Right ventricle myocardium superior (tissue), 1 donor: ENCODE data around the gene CLK1. TPM values are rescaled to one million over a fixed set of nuclear protein-coding genes. Genes with fewer than 3 reads are reported as not detected.
A peak's percentile ranks its signal among the peaks of the same experiment; 100 is the strongest.
"Not testable (repeated sequence)": the region's sequence is repeated elsewhere in the genome, so short reads cannot be mapped to it uniquely, and the experiment has no call there.

Experiments used
- ATAC-seq: fragments of 200-7000 bp; cut with Tn5 transposase; one replicate; pipeline ENCODE4 v1.9.1; 2020; ENCODE audit warnings: mild to moderate bottlenecking; ENCODE audit not compliant: poor library complexity
- DNase-seq: peaks from one replicate; pipeline ENCODE4 v3.0.0-alpha.2; 2020
- intact Hi-C: fragments of 100-400 bp; cut with DNase I; formaldehyde crosslinking; loops from one replicate; pipeline ENCODE4 v1.11.2; 2022
- total RNA-seq: library from RNA; stranded (reverse); fragmentation: NEBNext Ultra II Directional; extraction: Animal tissue kit (Norgen Biotek cat#: 25700); gene quantifications from one replicate; pipeline ENCODE4 v1.2.1, GENCODE V29; 2021
- donor health status: DM: no; HTN: yes; CAD: no; lungs with severe emphysema.

The CLK1 gene
- total RNA-seq, 1 donor from 2014 or later = 44.1 TPM

DNA sequence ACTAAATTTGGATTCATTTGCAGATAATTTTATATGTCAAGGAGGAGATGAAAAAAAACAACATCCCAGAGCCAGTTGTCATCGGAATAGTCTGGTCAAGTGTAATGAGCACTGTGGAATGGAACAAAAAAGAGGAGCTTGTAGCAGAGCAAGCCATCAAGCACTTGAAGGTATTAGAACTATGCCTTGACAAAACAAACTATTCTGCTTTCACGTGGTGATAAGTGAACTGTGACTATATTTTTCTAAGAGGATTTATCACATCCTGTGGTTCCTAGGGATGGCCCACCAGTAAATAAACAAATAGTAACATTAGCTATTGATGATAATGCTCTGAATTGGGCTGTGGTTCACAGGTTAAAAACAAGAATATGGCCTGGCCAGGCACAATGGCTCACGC is 45.7 kb downstream of the CLK1 start:
- DNase-seq, ATAC-seq: not testable (repeated sequence)
- intact Hi-C loops = loop anchor here (5.0 kb wide), 1 partner anchor 39 kb away; no protein-coding TSS in a partner anchor

GRCh38 chr2:200814917-200815316 is 49.5 kb downstream of the CLK1 start:
- no peak for ATAC-seq
- intact Hi-C loops = loop anchor here (5.0 kb wide), 2 partner anchors 42 to 103 kb away; no protein-coding TSS in a partner anchor
- no peak for DNase-seq

DNA sequence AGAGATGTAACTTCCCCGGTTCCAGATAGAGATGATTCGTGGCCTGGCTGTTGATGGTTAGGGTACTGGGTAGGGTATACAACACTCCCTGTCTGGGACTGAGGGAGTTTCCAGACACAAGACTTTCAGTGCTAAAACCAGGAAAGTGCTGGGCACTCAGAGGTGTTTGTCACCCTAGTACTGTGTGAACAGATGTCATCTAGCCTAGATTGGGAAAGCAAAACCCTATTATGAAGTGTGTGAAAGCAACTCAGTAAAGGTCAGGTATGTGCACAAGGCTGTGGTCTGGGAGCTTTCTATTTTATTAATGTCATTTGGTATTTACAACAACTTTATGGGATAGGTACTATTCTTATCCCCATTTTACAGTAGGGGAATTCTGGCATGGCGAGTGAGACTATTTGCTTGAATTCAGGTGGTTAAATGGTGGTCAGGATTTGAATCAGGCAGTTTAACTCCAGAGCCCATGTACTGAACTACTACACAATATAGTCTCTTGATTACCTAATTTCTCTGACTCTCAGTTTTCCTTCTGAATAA is 50.1 kb downstream of the CLK1 start:
- ATAC-seq (no peak), DNase-seq (no peak)
- intact Hi-C loops = loop anchor here (5.0 kb wide), 1 partner anchor 102 kb away; no protein-coding TSS in a partner anchor

GRCh38 chr2:200812122-200813022 is 52.1 kb downstream of the CLK1 start:
- DNase-seq = peak; percentile 86
- peak; percentile 73 for ATAC-seq
- intact Hi-C loops = loop anchor here (5.0 kb wide), 1 partner anchor 100 kb away; no protein-coding TSS in a partner anchor

DNA sequence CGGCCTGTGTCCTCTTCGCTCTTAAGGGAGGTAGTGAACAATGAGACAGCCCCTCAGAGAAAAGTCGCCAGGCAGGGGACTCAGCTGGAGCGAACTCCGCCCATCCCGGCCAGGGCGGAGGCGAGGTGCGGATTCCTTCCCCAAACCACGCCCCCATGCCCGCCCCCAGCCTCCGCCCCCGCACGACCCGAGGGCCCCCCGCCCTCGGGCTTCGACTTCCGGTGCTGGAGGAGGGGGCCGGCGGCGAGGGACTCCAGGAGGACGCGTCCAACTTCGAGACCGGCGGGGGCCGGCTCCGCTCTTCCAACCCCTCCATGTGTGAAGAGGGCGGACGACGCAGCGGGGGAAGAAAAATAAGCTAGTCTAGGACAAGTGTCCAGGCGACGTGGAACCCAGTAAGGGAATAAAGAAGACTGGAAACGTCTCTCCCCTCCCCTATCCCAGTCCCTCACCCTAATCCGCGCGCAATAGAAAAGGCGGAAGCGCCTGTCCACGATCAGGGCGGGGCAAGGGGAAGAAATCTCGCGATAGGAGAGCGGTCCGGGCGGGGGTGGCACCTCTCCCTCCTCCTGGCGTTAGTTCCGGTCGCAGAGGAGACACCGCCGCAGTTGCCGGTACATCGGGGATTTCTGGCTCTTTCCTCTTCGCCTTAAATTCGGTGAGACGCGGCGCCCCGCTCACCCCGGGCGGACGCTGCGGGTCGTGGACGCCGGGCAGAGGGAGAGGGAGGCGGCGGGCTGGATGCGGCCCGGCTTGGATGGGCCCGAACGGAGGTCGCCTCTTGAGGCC is 52.9 kb downstream of the CLK1 start, which contains the start of gene BZW1:
Gene BZW1, plus strand, starts transcription at position 578 of the 789 bp plus-strand sequence. CDS start 1,308 bp downstream, outside the sequence.
- DNase-seq (peak; percentile 96), ATAC-seq (peak; percentile 95)
- intact Hi-C loops = loop anchor here (5.0 kb wide), 1 partner anchor 99 kb away; no protein-coding TSS in a partner anchor

GRCh38 chr2:200810998-200811332 is 53.5 kb downstream of the CLK1 start:
- ATAC-seq = no peak
- intact Hi-C loops = loop anchor here (5.0 kb wide), 1 partner anchor 99 kb away; no protein-coding TSS in a partner anchor
- no peak for DNase-seq

DNA sequence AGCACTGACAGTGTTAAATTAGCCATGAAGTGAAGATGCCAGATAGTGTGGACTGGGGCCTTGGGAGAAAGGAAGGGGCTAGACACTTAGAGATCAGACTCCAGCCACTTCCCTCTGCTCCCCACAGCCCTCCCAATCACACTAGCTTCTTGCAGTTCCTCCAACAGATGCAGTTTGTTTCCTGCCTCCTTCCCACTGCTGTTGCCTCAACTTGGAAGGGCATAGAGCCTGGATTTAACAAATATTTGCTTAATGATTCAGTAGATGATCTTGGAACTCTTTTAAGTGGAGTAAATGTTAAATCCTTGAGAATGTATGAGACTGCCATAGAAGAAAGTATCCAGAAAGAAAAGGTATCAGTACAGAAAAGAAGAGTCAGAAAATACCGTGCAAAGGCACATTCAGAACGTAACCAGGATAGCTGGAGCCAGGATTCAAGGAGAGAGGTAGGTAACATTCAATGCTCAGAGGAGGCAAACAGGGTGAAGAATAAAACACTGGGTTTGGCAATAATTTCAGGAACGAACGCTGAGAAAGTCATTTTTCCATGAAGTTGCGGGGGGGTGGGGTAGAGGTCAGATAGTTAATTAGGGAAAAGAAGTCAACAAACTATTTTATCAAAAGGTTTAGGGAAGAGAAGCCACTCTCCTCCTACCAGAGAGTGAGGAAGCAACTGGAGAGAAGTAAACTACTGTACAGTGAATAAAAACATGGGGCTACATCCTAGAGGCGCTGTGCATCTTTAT is 54.0 kb downstream of the CLK1 start:
- ATAC-seq = peak; percentile 0
- intact Hi-C loops = loop anchor here (5.0 kb wide), 1 partner anchor 98 kb away; no protein-coding TSS in a partner anchor
- no peak for DNase-seq

DNA sequence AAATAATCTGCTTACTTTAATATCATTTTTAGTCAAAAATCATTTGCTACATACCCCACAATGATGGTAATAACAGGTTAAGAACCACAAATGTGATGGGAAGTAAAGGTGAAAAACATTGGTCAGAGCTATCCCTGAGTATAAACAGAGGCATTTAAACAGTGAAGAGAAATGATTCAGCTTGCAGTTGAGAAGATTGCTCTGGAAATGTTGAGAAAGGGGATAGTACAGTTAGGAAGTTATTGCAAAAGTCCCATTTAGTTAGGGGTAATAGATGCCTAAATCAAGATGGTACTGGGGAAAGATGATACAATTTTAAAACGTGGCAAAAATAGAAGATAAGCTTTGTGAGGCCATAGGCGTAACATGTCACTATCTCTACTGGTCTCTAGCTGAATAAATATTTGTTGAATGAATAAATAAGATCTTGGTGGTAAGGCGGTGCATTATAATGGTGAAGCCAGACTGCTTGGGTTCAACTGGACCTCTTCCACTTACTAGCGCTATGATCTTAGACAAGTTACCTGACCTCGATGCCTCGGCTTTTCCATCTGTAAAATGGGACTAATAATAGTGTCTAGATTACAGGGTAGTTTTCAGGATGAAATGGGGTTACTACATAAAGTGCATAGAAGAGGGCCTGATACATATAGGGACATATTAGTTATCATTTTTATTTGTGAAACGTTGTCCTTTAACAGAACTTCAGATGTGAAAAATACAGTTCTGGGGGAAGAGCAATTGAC is 54.8 kb downstream of the CLK1 start:
- DNase-seq = no peak
- intact Hi-C loops = loop anchor here (5.0 kb wide), 1 partner anchor 97 kb away; no protein-coding TSS in a partner anchor
- ATAC-seq = no peak

Other genes starting within 250 kb of the CLK1 start
- gene BZW1, start 52.7 kb downstream of the CLK1 start, total RNA-seq = 72.2 TPM
- 27.9 TPM for gene PPIL3, start 24.4 kb upstream of the CLK1 start, total RNA-seq
- 15.3 TPM for gene NIF3L1, start 24.7 kb upstream of the CLK1 start, total RNA-seq
- gene ORC2, start 99.0 kb upstream of the CLK1 start, total RNA-seq = 20.4 TPM
- gene HYCC2, start 207.0 kb upstream of the CLK1 start, total RNA-seq = 12.0 TPM
- gene NDUFB3, start 207.3 kb upstream of the CLK1 start, total RNA-seq = 541 TPM